Measurements from ENCODE around the gene ICA1L. TPM values are rescaled to one million over a fixed set of nuclear protein-coding genes. Genes with fewer than 3 reads are reported as not detected.
"Not testable (repeated sequence)": the region's sequence is repeated elsewhere in the genome, so short reads cannot be mapped to it uniquely, and the experiment has no call there.

Gene ICA1L
- total and polyA plus RNA-seq, 2 of the 8 experiments (the other 6 are each of a cell fraction or from before 2014, with no cell fraction given), result 1.1 to 3.4 TPM

GRCh38 chr2:202849343-202849742 is 22.2 kb downstream of the ICA1L start:
- H3K27me3 ChIP-seq (replicated peaks in 1 of 4; ENCODE audit: control insufficient read depth in 3 of 4, extremely low read depth in 1 of 4, insufficient read depth in 3 of 4, low read length in 3 of 4); H3K14ac ChIP-seq (ENCODE audit: insufficient read length); H3K4me1 ChIP-seq (replicated peaks in 1 of 4; ENCODE audit: control insufficient read depth in 3 of 4, insufficient read depth in 4 of 4, low read length in 3 of 4); H2BK5ac ChIP-seq (ENCODE audit: low read depth, low read length); H4K91ac ChIP-seq (replicated peaks; ENCODE audit: insufficient read length, low read length); POLR2A ChIA-PET (ENCODE audit: partially characterized antibody); H3K4ac ChIP-seq (replicated peaks; ENCODE audit: insufficient read length, low read depth, low read length); H3K56ac ChIP-seq (replicated peaks; ENCODE audit: insufficient read length, low read depth, low read length); H3K4me3 ChIP-seq (ENCODE audit: extremely low read depth in 1 of 4, insufficient read depth in 2 of 4, low read depth in 3 of 4, low read length in 4 of 4); H3K79me1 ChIP-seq (ENCODE audit: low read depth, low read length); FAIRE-seq; H3K23ac ChIP-seq (ENCODE audit: insufficient read length); H4K20me1 ChIP-seq (replicated peaks in 1 of 2; ENCODE audit: control insufficient read depth in 1 of 2, insufficient read depth in 2 of 2, low read length in 2 of 2); H3K23me2 ChIP-seq (ENCODE audit: low read depth, low read length); H3K36me3 ChIP-seq (ENCODE audit: control insufficient read depth in 2 of 4, insufficient read depth in 4 of 4, low read length in 3 of 4); H2BK120ac ChIP-seq (replicated peaks; ENCODE audit: low read depth, low read length); DNase-seq (ENCODE audit: low read depth in 1 of 2, low spot score in 2 of 2); H3K79me2 ChIP-seq (ENCODE audit: control insufficient read depth in 1 of 2, insufficient read depth in 2 of 2, low read length in 2 of 2); H2AK5ac ChIP-seq (ENCODE audit: low read depth, low read length); H3K27ac ChIP-seq (ENCODE audit: low read depth, low read length); H3K9ac ChIP-seq (replicated peaks in 1 of 4; ENCODE audit: extremely low read depth in 1 of 4, low read depth in 3 of 4, low read length in 3 of 4); H4K8ac ChIP-seq (ENCODE audit: extremely low read depth, insufficient read depth, low read length); H3K18ac ChIP-seq (ENCODE audit: extremely low read depth, low read length); H4K5ac ChIP-seq (ENCODE audit: insufficient read length, low read depth, low read length); H2BK15ac ChIP-seq (ENCODE audit: low read length); H3K4me2 ChIP-seq (ENCODE audit: insufficient read depth in 1 of 2, low read depth in 2 of 2, low read length in 2 of 2); H2BK20ac ChIP-seq (ENCODE audit: low read length); H3K9me3 ChIP-seq (ENCODE audit: insufficient read depth in 2 of 2, low read depth in 1 of 2, low read length in 1 of 2); H2BK12ac ChIP-seq (ENCODE audit: low read depth, low read length): not testable (repeated sequence)
- H2AFZ ChIP-seq (ENCODE audit: low read length), result 0 out of 2 replicates have a peak overlapping the region, but pooled peaks have one; percentile 59
- CTCF ChIA-PET (ENCODE audit: partially characterized antibody), result interaction anchor here (1.6 kb wide), 1 partner anchor 16 kb away, joined by 6 read pairs; no protein-coding TSS in a partner anchor
- WGBS, 2 experiments (ENCODE audit: extremely low coverage in 1 of 2, insufficient coverage in 1 of 2, insufficient read length in 1 of 2, insufficient replicate concordance in 2 of 2, low coverage in 1 of 2, low lambda C conversion rate in 2 of 2, missing lambda C conversion rate in 1 of 2), result 79% methylated on average over 3 of the region's 3 CpGs; no CpG with 5 or more reads in 1 of the 2 experiments
